NCI-H69 (cell line): ENCODE measurements around the gene DOCK11.

ENCODE experiments used
- DNase-seq: peaks from one replicate; lab custom pipeline; 2025; lab: John Stamatoyannopoulos, UW

DOCK11 gene

DNA sequence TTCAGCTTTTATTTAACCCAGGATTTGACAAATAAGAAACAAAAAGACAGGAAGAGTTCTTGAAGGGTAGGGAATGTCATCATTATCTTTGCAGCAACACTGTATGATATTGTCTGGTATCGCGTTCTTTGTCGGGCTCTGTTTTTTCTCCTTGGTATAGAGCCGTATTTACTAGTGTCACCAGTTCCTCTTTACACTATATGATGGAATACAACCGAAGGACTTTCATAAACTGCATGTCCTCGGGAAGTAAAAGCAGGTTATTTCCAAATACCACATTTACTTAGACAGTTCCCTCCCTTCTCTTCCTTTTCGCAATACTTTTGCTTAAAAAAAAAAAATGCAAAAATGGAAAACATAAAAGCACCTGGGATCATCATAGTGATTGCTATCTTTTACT, 135.2 kb downstream of the DOCK11 start:
- DNase-seq = no peak

DNA sequence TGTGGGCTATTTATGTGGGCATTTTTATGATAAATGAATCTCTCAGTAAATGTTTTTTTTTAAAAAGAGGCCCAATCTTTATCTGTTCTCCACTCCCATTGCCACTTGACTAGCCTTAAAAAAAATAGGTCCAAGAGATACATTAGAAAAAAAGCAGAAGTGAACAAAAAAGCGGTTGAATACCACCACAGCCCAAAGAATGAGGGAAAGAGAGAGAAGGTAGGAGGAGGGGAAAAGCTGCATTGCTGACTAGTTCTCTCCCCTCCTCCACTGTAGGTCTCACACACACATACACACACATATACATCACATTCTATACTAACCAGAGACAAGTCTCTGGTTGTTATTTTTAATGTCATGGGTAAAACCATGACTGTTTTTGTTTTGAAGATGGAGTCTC, 136.0 kb downstream of the DOCK11 start:
- no peak for DNase-seq

DNA sequence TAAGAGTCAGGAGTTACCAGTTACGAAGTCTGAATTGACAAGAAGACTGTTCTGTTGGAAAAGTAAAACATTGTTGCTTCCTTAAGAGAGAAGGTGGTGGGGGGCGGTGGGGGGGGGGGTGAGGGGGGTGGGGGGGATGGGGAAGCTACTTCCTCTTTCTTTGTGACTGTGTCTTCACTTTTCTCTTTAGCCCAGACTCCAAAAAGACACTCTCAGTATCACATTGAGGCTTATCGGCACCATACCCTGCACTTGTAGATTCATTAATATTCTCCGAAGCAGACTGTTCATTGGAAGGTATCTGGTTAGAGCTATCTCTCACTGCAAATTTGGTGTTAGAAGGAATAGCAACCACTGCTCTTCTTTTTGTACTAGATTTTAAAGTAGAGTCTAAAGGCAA, 137.2 kb downstream of the DOCK11 start:
- DNase-seq = no peak

DNA sequence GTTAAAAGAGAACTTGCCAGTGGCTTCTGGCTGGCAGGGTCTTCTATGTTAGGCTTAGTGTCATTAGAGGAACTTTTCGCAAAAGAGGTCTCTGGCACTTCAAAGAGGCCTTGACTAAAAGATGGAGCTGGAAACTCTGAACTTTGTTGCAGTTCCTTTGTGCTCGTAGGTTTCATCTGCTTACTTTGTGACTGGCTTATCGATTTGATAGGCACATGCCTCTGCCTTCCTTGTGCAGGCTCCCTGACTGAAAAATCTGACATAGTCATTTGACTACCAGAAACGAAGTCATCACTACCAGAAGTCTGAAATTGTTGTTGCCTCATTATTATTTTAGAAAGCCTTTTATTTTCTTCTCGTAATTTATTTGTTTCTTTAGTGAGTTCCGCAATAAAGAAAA, 137.9 kb downstream of the DOCK11 start:
- no peak for DNase-seq

DNA sequence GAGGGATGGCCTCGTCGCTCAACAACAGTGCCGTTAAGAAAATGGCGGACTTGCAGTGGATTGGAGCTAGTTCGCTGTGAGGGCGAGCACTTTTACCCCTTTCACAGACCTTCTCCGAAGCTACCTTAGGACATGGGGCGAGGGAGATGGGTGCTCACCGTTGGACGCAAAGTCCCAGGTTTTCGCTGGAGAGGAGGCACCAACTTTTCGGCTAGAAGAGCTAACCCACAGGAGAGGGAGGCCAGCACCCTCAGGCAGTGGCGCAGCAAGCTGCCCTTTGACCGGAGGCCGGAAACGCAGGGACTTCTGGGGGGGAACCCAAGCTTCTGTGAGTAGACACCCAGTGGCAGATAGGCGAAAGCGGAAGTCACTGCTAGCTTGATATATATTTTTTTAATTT, 138.7 kb downstream of the DOCK11 start:
- DNase-seq = no peak

DNA sequence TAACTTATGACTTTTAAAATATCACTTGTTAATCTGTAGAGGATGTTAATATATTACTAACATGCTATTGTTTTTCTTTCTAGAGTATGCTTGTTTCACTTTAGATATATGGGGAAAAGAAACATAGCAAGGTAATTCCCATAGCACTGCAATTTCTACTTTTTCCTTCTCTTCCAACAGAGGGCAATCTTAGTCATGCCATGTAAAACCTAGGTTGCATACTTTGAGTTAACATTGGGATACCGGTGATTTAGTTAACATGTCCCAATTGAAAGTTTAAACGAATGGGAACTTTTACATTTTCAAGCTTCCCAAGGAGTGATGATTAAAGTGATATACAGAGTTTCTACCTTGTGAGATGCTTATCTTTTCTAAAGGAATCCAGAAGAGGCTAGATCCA, 142.4 kb downstream of the DOCK11 start:
- DNase-seq = peak; percentile 10

DNA sequence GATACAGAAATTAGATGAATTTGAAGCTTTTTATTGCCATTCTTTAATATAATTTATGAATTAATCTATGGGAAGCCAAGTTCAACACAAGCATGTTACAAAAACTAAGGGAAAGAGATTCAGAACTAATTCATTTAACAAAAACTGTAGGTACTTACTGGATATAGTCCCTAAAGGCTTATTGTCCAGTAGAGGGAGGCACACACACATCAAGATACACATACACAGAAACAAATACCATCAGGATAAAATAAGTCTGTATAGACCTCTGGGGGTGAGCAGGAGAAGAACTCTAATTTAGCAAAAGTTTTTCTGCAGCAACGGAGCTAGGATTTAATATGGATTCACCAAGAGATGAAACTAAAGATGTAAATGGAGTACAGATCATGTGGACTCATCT, 148.8 kb downstream of the DOCK11 start:
- peak; percentile 62 for DNase-seq

DNA sequence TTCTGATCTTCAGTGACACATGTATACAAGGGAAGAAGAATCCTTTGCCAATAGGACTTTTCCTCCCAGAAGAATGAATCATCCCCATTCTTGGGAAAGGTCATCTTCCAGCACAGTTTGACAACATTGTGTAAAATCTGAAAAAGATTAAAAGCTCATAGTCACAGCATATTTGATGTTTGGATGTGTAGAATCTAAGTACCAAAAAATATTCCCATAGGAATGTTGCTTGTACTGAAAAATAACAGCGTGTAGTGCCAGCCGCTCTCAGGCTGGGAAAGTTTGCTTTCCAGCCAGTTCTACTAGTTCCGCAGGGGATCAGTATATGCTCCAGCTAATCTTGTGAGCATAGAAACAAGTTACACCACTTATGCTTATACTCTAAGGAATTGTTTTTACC, 157.1 kb downstream of the DOCK11 start:
- DNase-seq = no peak

DNA sequence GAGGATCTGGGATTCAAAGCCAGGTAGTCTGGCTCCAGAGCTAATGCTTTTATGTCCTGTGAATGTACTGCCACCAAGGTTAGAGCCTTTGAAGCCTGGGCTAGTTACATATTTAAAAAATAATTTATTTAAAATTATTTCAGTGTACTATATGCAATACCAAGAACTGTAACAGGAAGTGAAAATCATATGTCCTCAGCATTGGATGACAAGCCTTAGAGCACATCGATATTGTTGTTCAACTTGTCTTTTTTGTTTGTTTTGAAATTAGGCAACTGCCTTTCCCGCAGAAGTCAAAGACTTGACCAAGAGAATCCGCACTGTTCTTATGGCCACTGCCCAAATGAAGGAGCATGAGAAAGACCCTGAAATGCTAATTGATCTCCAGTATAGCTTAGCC, 158.7 kb downstream of the DOCK11 start:
- no peak for DNase-seq

DNA sequence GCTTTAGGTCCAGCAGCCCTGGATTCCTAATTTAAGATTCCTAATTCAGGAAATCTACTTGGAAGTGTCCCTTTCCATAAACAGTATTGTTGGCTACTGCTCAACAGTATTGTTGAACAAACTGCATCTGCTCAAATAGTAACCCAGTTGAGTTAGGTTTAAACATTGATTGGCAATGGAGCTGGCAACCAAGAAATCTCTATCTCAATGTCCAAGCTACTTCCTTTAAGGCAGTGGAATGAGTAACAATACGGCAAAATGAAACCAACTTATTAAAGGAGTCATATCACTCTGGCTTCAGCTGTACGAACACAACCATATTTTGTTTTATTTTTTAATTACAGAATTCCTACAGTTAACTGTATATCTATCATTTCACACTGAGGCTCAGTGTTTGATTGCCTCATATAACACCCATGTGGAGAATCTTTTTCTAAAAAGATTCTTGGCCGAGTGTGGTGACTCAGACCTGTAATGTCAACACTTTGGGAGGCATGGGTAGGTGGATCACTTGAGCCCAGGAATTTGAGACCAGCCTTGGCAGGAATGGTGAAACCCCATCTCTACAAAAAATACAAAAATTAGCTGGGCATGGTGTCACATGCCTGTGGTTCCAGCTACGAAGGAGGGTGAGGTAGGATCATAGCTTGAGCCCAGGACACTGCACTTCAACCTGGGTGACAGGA, 160.1 kb downstream of the DOCK11 start:
- no peak for DNase-seq

DNA sequence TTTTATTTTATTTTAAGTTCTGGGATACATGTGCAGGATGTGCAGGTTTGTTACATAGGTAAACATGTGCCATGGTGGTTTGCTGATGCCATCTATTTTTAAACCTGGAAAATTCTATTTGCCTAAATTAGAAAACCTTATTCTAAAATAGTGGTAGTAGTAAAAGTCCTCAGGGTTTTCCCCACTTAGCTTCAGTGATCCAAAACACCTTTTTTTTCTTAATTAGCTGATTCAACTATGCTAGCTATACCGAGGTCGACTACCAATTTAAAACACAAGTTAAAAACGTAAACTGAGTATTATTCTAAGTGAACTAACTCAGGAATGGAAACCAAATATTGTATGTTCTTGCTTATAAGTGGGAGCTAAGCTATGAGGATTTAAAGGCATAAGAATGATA, 161.8 kb downstream of the DOCK11 start:
- no peak for DNase-seq

DNA sequence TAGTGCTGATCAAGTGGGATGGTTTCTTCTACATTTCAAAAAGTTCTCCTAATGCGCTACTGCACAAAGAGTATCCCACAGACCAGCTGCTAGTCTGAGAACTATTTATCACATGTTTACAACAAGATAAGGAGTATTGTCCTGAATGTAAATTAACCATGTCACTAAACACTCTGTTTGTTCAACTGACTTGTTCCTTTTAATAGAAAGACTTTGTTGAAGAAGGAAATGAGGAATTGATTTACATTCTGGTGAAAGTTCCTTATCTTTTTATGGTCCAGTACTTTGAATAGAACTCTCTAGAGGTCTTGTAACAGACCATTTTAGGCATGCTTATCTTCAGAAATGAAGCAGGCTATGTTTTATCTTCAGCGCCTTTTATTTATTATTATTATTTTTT, 164.5 kb downstream of the DOCK11 start:
- no peak for DNase-seq

DNA sequence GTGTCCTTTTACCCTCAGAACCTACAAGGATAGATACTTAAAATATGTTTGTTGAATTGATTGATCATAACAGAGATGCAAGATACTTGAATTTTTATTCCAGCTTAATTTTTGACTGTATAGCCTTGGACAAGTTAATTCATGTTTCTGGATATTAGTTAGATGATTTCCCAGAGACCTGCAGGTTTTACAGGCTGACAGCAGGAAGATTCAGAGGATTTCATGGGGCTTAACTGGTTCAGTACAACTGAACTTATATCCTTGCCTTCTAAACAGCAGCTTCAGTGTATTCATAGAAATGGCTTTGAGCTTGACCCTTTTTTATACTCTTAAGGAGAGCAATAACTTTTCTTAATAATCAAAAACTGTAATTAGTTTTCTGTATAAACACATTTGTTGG, 169.6 kb downstream of the DOCK11 start:
- DNase-seq = no peak

DNA sequence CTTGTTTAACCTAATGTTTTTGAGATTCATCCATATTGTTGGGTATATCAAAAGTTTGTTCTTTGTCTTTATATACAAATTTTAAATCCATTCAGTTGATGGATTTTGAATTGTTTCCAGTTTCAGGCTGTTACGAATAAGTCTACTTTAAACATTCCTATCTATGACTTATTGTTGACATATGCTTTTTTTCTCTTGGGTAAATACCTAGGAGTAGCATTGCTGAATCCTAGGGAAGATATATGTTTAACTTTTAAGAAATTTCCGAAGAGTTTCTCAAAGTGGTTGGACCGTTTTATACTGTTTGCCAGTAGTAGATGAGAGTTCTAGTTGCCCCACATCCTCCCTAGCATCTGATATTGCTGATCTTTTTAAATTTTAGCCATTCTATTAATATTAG, 170.9 kb downstream of the DOCK11 start:
- no peak for DNase-seq

DNA sequence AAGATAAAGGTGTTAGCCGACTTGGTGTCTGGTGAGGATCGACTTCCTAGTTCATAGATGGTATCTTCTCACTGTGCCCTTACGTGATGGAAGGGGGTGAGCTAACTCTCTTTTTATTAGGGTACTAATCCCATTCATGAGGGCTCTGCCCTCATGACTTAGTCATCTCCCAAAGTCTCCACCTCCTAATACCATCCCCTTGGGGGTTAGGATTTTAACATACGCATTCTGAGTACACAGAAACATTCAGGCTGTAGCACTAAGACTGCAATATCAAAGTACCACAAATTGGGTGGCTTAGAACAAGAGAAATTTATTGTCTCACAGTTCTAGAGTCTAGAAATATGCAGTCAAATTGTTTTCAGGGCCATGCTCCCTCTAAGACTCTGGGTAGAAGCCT, 173.8 kb downstream of the DOCK11 start:
- no peak for DNase-seq

DNA sequence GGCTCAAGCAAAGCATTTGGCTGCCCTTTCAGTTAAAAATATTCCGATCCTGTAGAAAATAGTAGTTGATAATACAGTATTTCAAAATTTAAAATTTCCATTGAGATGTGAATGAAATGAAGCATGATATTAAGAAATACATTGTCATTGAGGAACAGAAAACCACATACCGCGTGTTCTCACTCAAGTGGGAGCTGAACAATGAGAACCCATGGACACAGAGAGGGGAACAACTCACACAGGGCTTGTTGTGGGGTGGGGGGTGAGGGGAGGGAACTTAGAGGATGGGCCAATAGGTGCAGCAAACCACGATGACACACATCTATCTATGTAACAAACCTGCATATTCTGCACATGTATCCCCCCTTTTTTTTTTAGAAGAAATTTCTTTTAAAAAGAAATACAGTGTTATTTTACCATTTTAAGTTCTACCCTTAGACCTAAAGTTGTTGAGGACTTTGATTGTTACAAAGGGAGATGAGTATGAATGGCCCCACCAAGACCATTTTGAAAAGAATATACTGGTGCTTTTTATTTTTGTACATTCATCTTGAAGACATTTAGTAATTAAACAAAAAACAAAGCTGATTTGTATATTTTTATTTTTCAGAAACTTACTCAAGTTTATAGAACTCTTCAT, 179.8 kb downstream of the DOCK11 start:
- no peak for DNase-seq

DNA sequence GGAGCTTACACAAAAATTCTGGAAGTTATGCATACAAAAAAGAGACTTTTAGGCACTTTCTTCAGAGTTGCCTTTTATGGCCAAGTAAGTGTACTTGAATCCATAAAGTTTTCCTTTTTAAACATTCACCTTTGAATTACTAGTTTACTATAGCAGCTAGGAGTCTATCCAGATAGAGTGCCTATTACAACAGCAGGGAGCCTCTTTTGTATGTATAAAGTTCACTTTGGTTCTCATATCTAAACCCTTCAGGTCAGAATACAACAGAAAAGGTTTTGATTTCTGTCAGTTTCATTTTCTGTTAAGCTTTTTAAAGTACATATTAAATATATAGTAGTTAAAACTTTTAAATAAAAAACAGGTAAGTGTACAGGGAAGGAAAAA, 180.3 kb downstream of the DOCK11 start:
- peak; percentile 76 for DNase-seq

DNA sequence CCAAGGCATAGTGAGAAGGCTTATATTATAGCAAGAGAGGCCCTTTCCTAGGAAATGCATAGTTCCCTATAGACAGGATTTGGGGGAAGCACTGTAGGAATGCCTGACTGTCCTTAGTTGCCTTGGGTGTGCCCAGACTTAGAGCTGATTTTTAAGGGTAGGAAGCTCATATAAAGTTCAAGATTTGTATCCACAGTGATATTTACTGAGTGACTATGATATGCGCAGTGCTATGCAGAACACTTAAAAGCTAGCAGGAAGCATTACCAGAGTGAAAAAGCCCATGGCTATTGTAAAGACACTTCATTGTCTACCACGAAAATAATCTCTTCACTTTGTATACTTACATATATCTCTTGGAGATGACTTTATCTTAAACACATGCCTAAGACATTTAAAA, 181.7 kb downstream of the DOCK11 start:
- peak; percentile 13 for DNase-seq

DNA sequence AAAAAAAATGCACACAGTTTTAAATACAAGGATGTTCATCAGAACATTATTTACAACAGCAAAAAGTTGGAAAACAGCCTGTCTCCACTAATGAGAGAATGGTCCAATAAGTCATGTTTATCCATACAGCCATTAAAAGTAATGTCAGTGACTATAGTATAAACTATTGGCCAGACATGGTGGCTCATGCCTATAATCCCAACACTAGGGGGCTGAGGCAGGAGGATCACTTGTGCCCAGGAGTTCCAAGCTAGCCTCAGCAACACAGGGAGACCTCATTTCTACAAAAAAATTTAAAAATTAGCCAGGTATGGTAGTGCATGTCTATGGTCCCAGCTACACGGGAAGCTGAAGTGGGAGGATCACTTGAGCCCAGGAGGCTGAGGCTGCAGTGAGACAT, 183.7 kb downstream of the DOCK11 start:
- peak; percentile 25 for DNase-seq

DNA sequence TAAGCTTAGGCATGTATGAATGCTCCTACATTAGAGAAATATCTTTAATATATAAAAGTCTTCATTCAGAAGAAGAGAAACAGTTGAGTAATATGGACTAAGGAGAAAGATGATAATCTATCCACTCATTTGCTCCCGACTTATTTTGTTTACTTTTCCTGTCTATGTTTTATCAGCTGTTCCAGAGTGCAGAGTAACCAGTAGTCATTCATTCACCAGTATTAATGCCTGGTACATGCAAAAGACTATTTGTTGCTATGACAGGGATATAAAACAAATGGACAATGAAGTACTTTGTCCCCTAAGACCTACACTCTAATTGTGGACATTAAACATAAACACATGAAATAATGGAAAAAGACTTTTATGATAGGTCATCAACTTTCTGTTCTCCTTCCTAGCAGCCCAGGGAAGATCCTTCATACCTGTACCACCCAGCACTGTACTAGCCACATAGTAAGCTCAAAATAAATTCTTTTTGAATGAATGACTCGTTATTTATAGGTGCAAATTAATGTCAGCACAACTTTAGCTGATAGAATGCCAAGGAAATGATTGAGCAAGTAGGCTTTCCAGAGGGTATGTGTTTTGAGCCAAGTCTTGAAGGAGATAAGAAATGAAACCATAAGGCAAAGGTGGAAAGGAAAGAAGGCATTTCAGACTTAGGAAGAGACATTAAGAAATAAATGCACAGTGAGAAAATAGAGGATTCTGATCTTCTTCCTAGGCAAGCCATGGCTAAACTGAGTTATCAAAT, 186.8 kb downstream of the DOCK11 start:
- peak; percentile 73 for DNase-seq

DNA sequence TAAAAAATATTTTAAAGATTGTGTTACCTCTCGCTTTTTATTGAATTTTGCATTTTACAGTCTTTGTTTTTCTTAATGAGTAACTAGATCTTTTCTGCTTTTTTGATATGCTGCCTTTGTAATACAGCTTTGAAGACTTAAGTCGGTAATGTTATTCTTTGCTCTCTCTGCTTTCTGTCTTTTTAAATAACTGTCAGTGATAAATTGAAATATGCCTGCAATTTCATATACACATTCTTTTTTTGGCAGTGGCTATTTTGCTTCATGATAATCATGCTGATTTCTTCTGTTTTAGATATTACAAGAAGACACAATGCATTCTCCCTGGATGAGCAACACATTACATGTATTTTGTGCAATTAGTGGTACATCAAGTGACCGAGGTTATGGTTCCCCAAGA, 189.8 kb downstream of the DOCK11 start:
- DNase-seq = no peak

DNA sequence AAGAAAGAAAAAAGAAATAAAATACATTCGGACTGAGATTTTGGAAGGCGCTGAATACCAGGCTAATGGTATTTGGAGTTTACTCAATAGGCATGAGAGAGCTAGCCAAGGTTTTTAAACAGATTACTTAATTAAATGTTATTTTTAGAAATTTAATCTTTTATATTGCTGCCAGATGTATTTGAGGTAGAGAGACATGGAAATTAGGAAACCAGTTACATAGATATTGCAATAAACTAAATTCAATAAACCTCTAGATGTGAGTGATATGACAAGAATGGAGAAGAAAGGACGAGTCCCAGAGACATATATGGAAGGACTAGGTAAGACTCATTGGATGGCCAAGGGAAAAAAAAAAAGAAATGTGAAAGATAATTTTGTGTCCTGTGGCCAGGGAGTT, 193.3 kb downstream of the DOCK11 start:
- DNase-seq = no peak

DNA sequence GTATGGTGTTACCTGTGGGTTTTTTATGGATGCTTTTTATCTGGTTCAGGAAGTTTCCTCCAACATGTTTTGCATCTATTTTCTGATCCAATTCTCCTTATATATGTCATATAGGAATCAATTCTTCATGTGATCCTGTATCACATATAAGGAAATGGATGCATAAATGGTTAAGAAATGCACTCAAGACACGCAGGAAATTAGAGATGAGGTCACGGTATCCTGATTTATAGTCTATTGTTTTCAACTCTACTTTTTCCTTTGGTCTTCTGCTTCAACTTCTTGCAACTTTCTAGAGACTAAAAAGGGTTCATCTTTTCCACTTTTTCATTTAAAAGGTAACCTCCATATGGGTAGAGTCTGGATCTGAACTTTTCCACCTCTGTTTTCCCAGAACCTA, 198.2 kb downstream of the DOCK11 start:
- no peak for DNase-seq

DNA sequence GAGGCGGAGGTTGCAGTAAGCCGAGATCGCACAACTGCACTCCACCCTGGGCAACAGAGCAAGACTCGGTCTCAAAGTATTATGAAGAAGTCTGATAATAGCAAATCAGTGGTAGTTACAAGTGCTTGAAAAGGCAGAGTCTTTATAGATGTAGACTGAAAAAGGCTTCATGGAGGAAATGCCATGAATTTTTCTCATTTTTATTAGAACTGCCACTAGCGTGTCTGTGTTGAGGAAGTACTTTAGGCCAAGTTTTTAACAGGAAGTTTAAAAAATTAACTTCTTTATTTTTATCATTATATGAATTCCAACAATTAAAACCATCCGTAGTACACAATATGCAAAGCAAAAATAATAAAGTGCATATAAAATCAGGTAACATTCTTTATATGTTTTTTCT, 199.0 kb downstream of the DOCK11 start:
- no peak for DNase-seq
